Transverse colon (tissue), 4 donors: Measurements from ENCODE around the gene SEPTIN6.

ENCODE experiments used
- EP300 ChIP-seq: sonication (generic); formaldehyde crosslinking; IDR thresholded peaks from one replicate; pipeline ENCODE4 v1.6.1; 2017; ENCODE audit warnings: antibody characterized with exemption, low read depth
- POLR2A ChIP-seq: fragments of 450-650 bp; IDR thresholded peaks from one replicate; pipeline ENCODE4 v1.6.1; 2016; ENCODE audit warnings: antibody characterized with exemption, mild to moderate bottlenecking, moderate library complexity
- POLR2AphosphoS5 ChIP-seq, 3 donors: sonication (generic); formaldehyde crosslinking; IDR thresholded peaks; one replicate each; pipeline ENCODE4 v1.6.1; 2016; ENCODE audit warnings: antibody characterized with exemption in 3 of 3
- TF ChIP-seq, protein P1 (sequence below), 5 experiments: fragments of 200-600 bp in 3 of 5; fragments of 450-650 bp in 2 of 5; sonication (generic) in 3 of 5; IDR thresholded peaks; 1 replicate in 2 of 5; 2 replicates in 3 of 5; pipeline ENCODE4 v1.5.1; 2016 to 2017; ENCODE audit warnings: antibody characterized with exemption in 5 of 5, inconsistent platforms in 3 of 5, mild to moderate bottlenecking in 2 of 5, moderate library complexity in 1 of 5

DNA sequence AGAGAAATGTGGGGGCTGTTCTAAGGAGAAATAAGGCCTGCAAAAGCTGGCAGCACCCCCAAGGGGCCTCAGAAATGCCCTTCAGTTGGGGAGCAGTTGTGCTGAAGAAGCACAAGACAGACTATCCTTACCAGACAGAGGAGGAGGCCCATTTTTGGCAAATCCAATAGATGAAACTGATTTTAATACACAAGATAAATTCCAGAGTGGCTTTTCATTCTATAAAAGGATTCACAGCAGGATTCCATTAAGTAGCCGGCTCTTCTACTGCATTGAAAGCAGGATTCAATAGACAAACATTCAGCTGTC is 8.1 kb downstream of the SEPTIN6 start:
- TF ChIP-seq, protein P1, sequence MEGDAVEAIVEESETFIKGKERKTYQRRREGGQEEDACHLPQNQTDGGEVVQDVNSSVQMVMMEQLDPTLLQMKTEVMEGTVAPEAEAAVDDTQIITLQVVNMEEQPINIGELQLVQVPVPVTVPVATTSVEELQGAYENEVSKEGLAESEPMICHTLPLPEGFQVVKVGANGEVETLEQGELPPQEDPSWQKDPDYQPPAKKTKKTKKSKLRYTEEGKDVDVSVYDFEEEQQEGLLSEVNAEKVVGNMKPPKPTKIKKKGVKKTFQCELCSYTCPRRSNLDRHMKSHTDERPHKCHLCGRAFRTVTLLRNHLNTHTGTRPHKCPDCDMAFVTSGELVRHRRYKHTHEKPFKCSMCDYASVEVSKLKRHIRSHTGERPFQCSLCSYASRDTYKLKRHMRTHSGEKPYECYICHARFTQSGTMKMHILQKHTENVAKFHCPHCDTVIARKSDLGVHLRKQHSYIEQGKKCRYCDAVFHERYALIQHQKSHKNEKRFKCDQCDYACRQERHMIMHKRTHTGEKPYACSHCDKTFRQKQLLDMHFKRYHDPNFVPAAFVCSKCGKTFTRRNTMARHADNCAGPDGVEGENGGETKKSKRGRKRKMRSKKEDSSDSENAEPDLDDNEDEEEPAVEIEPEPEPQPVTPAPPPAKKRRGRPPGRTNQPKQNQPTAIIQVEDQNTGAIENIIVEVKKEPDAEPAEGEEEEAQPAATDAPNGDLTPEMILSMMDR (IDR thresholded peaks at IDR 0.05) = no peak
- TF ChIP-seq POLR2A = no peak
- no peak for TF ChIP-seq POLR2AphosphoS5 (IDR thresholded peaks at IDR 0.05)
- no peak for TF ChIP-seq EP300
